Activated CD4-positive, alpha-beta T cell treated with anti-CD3 and anti-CD28 coated beads for 4 hours (primary cell): ENCODE measurements around the gene ZBTB24.

Experiments
- DNase-seq, 2 donors: peaks; one replicate each; pipeline ENCODE4 v3.0.0-alpha.2; 2020

Gene ZBTB24

DNA sequence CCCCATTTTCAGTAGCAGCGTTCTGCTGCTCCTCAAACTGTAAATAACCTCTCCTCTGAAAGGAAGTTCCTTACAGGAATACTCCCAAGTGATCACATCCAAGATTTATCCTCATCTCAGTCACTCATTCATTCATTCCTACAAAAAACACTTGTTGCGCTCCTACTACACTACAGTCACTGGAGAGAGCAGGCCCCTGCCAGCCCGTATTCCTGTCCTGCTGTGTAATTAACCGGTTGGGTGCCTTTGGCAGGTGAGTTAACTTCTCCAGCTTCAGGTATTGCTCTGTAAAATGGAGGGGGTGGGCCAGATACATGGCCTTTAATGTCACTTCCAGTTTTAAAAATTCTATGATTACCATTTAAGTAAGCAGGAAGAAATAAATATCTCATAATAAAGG lies 15.0 kb upstream of the ZBTB24 start:
- no peak for DNase-seq

DNA sequence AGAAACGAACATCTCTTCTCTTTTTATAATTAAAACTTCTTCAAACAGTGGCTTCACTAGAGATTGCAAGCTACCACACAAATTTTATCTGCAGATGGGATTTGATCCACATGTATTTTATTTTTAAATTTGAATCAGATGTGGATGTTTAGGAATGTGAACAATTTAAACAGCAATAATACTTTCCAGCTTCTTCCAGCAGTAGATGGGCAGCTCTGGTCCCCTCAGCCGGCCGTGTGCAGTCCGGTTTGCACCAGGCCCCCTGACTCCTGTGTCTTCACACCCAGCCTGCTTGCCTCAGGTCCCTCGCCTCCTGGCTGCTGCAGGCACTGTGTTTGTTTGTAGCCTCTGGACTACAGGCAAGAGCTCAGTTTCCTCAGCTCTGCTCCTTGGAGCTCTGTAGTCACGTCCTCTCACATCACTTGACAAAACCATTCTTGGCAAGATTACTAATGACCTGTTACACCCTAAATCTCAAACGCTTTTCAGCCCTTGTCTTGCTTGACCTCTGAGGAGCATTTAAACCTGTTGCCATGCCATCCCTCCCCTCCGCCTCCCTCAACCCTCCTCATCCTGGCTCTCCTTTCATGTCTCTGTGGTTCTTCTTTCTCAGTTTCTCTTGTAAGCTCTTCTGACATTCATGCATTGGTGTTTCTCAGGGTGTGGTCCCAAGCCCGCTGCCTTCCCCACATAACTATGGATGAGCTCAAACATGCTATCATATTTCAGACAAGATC lies 13.2 kb upstream of the ZBTB24 start:
- no peak for DNase-seq

DNA sequence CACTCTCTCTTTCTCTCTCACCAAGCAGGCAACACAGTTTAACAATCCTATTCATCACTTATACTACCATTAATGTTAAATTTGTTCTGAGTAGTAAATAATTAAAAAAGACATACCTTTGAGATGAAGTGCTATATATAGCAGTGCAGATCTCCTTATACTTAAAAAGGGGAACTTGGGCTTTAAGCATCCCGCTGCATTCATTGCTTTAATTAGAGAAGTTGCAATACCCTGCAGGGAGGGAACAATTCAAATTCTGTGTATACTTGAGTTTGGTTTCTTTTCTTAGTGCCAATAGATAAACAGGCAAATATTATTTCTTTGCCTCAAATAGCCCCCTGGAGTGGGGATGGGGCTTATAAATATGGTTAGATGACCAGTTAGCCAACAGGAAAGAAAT lies 10.8 kb upstream of the ZBTB24 start:
- DNase-seq: no peak

DNA sequence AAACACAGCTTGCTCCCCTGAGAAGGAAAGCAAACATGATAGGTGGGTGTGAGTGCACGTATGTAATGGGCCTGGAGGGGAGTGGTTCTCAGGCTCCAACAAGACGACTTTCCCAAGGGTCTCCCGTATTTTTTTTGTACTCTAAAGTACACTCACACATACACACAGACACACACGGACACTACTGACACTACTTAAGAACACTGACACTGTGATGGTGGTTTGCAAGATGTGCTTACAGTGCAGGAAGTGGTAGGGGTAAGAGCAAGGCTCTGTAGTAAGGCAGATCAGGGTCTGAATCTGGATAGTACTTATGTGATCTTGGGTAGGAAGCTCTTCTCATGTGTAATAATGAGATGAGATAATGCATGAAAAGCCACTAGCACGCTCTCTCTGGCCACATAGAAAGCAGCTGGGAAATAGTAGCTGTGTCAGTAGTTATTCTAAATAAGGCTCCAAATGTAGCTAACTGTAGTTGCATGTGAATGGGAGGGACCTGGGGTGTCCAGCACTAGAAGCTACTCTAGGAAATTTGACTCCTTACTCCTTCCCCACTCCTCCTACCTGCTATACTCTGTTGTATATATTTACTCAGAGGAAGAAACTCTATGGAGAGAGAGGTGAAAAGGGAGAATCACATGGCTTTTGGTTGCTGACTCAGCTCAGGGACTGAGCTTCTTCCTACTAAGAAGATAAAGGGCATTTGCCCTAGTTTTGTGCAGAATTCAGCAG lies 8.4 kb upstream of the ZBTB24 start:
- DNase-seq: no peak

- DNase-seq: no peak
Observed at GRCh38 chr6:109490713-109491112, 7.7 kb upstream of the ZBTB24 start.

DNA sequence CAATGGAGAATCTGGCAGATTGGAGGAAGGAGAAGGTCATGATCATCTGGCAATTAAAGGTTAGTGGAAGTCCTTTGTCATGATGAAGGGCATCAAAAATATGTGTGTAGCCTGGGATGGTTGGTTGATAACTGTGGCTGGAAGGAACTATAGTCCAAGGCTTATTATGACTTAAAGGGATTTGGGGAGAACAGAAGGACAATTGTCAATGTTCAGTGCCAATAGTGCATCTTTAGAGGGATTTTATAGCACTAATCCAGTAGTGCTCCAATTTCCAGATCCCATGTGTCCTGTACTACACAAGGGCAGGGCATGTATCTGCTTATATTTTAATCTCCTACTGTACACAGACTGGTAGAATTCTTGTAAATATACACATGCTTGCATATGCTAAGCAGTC lies 5.0 kb upstream of the ZBTB24 start:
- DNase-seq: no peak

- no peak for DNase-seq
Observed at GRCh38 chr6:109486068-109486467, 3.0 kb upstream of the ZBTB24 start.

GRCh38 chr6:109485266-109485935 lies 2.4 kb upstream of the ZBTB24 start:
- no peak for DNase-seq

- DNase-seq: no peak
Observed at GRCh38 chr6:109484122-109484521, 1.1 kb upstream of the ZBTB24 start.

- DNase-seq: no peak
Observed at GRCh38 chr6:109483735-109484057, 677 bp upstream of the ZBTB24 start.

GRCh38 chr6:109480993-109481480 lies 2.0 kb downstream of the ZBTB24 start:
- DNase-seq: no peak

DNA sequence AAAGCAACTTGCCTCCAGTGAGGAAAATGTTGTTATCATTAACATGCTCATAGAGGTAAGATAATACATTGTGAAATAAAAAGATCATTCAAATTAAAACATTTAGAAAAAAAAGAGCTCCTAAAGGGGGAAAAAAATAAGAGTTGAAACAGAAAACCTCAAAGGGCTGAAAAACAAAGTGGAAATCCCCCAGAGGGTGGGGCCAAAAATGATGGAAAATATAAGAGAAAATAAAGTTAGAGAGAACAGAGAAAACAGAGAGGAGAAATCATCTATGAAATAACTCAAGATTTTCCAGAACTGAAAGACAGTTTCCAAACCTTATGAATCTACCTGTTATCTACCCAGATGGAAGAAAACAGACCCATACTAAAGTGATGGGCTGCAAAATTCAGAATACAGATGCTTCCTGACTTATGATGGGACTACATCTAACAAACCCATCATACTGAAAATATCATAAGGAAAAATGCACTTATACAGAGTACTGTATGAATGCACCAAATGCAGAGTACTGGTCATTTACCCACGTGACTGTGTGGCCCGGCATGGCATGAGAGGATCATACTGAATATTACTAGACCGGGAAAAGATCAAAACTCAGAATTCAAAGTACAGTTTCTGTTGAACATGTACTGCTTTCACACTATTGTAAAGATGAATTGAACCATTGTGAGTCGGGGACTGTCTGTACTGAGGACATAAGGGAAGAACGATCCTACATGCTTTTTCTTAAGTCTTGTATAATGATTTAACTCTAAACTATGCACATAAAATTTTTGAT lies 4.0 kb downstream of the ZBTB24 start:
- peak in 1 of 2 donors; percentile 40 for DNase-seq

DNA sequence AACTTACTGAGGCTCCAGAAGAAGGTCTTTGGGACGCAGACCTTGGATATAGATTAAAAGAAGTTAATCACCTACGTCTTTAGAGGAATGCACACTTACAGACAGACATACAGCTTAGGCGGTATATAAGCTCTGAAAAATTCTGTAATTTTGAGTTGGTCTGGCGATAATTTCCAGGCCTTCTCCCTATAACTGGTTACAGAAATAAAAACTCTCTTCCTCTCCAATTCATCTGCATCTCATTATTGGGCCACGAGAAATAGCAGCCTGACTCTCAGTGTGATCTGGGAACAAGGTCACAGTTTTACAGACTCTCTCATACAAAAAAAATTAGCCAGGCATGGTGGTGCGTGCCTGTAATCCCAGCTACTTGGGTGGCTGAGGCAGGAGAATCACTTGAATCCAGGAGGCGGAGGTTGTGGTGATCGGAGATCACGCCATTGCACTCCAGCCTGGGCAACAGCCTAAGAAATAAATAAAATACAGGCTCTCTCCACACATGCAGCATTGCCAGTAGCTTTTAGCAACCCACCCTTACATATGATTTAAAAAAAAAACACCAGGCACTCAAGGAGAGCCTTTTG lies 4.7 kb downstream of the ZBTB24 start:
- no peak for DNase-seq

GRCh38 chr6:109477725-109478124 lies 5.3 kb downstream of the ZBTB24 start:
- DNase-seq: no peak

GRCh38 chr6:109477184-109477583 lies 5.8 kb downstream of the ZBTB24 start:
- no peak for DNase-seq

DNA sequence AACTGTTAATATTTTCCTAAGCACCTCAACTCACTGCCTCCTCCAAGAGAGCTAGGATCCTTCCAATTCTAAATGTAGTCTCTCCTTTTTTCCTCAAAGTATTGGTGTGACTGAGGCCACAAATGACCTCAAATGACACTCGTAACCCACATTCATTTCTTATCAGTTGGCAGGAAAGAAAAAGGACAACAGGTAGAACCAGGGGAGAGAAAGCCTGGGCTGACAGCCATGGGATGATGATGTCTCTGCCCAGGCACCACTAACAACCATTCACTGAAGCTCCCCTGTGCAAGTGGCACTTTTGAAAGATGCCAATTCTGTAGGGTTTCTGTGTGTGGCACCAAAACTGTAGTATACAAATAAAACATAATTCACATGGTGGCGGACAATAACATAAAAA lies 7.4 kb downstream of the ZBTB24 start:
- no peak for DNase-seq

DNA sequence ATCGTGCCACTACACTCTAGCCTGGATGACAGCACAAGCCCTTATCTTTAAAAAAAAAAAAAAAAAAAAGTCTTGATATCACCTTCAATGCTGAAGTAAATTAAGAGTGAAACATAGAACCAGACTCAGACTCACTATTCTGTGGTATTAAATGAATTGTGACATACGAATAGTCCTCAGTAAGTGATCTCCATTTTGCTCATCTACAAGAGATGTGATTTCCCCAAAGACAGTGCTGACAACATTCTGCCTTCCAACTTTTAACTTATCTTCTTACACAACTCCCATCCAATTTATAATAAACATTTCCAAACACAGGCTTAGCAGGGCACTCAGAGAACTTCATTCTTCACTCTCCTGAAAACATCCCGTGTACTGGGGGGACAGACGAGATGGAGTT lies 8.0 kb downstream of the ZBTB24 start:
- DNase-seq: no peak

DNA sequence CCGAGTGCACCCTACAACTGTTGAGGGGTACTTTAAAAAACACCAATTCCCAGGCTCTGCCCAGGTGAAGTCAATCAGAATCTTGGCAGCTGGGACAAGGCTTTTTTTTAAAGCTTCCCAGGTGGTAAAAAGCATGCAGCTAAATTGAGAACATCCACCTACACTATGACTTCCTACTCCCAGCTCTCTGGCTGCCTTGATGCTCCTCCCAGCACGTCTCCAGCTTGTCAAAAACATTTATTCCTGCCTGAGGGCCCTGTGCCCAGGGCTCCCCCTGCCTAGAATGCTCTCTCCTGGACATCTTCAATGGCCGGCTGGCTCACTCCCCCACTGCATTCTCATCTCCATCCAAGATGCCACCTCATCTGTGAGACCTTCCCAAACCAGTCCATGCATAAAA lies 9.9 kb downstream of the ZBTB24 start:
- DNase-seq: no peak

- no peak for DNase-seq
Observed at GRCh38 chr6:109472132-109472995, 10.7 kb downstream of the ZBTB24 start.

DNA sequence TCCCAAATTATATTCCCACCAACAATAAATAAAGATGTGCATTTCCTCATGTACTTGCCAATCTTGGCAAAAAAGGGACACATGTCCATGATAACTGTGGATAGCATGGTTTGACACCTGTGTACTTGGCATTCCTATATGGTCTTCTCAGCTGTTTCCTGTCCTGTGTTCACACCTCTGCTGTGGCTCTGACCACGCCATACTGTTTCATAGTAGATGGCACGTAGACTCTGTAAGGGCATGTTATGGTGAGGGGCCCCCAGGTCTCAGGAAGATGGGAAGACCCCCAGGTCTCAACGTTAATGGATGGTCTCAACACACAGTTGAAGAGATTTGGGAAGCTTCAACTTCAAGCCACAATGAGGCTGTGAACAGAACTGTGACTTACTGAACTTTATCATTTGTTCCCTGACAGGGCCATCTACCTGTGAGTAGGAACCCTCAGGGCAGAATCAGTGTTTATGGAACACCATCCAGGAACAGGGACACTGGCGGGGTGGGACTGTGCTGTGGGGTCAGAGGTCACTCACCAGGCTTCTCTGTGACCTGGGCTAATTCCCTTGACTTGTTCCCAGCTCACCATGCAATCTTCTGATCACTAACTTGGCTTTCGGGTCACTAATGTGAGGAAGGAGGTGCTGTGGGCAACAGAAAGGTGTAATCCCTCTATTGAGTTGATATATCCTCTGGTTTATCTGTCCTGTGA lies 11.8 kb downstream of the ZBTB24 start:
- no peak for DNase-seq

GRCh38 chr6:109469591-109470189 lies 13.3 kb downstream of the ZBTB24 start:
- no peak for DNase-seq
